22Rv1 (cell line): ENCODE results near the gene SAPCD2.

Experiments
- H3K27ac ChIP-seq: fragments of 450-650 bp; 2 replicates; pipeline ENCODE4 v1.5.1; 2017
- ZFX ChIP-seq: fragments of 450-650 bp; IDR thresholded peaks from 2 replicates; pipeline ENCODE4 v1.6.1; 2017; ENCODE audit warnings: antibody characterized with exemption, borderline replicate concordance
- TF ChIP-seq, protein P1 (sequence below): fragments of 450-650 bp; IDR thresholded peaks from 2 replicates; pipeline ENCODE4 v1.5.1; 2017; ENCODE audit warnings: mild to moderate bottlenecking

Gene SAPCD2

DNA sequence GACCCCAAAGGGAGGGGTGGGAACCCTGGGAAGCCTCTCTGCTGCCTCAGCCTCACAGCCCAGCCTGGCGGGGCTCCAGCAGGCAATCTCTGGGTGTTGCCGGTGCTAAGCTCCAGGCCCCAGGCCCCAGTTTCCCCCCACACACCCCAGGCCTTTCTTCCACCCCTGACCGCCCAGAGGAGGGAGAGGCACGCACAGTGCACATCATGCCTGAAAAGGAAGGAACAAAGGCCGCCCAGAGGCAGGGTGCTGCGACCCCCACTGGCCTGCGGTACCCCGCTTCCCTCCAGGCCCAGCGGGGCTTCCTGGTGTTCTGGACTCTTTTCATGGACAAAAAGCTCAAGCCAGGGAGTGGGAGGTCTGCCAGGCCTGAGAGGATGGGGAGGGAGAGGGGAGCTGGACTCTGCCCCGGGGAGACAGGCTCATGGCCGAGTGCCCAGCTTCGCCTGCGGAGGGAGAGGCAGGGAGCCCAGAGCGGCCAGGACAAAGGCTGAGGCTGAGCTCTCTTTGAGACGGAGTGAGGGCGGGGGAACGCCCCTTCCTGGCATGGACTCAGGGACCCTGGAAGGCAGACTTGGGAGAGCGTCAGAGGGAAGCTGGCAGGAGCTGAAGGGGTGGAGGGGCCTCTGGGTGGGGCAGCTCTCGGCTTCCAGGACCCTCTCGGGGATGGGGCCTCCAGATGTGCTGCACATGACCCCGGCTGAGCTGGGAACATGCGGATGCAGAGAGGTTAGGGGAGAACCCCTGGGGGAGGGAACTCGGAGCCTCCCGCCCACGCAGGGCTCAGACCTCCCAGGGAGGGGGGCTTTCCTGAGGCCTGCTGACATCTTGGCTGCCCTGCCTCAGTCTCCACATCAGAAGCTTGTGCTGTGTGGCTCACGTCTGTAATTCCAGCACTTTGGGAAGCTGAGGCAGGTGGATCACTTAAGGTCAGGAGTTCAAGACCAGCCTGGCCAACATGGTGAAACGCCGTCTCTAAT is 14.7 kb downstream of the SAPCD2 start:
- TF ChIP-seq ZFX: no peak
- TF ChIP-seq, protein P1, sequence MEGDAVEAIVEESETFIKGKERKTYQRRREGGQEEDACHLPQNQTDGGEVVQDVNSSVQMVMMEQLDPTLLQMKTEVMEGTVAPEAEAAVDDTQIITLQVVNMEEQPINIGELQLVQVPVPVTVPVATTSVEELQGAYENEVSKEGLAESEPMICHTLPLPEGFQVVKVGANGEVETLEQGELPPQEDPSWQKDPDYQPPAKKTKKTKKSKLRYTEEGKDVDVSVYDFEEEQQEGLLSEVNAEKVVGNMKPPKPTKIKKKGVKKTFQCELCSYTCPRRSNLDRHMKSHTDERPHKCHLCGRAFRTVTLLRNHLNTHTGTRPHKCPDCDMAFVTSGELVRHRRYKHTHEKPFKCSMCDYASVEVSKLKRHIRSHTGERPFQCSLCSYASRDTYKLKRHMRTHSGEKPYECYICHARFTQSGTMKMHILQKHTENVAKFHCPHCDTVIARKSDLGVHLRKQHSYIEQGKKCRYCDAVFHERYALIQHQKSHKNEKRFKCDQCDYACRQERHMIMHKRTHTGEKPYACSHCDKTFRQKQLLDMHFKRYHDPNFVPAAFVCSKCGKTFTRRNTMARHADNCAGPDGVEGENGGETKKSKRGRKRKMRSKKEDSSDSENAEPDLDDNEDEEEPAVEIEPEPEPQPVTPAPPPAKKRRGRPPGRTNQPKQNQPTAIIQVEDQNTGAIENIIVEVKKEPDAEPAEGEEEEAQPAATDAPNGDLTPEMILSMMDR: no peak
- peak overlapping the region; percentile 83 for H3K27ac ChIP-seq

DNA sequence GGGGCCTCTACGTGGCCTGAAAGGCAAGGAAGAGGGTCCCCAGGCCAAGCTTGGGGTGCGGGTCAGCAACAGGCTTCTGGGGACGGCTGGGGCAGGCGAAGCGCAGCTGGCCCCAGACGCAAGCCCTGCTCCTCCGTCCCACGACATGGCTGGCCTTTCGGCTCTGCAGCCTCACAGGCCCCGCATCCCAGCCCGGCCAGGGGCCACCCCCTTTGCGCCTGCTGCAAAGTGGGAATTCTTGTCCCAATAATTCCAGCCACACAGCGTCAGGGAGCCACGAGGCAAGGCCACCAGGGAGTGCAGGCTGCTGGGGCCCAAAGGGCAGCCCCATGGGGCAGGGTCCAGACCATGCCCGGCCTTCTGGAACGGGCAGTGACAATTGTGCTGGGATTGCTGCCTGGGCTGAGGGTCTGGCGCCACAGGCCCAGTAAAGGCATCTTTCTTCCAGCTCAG is 15.4 kb downstream of the SAPCD2 start:
- peak overlapping the region; percentile 83 for H3K27ac ChIP-seq
- TF ChIP-seq, protein P1: no peak
- no peak for TF ChIP-seq ZFX

DNA sequence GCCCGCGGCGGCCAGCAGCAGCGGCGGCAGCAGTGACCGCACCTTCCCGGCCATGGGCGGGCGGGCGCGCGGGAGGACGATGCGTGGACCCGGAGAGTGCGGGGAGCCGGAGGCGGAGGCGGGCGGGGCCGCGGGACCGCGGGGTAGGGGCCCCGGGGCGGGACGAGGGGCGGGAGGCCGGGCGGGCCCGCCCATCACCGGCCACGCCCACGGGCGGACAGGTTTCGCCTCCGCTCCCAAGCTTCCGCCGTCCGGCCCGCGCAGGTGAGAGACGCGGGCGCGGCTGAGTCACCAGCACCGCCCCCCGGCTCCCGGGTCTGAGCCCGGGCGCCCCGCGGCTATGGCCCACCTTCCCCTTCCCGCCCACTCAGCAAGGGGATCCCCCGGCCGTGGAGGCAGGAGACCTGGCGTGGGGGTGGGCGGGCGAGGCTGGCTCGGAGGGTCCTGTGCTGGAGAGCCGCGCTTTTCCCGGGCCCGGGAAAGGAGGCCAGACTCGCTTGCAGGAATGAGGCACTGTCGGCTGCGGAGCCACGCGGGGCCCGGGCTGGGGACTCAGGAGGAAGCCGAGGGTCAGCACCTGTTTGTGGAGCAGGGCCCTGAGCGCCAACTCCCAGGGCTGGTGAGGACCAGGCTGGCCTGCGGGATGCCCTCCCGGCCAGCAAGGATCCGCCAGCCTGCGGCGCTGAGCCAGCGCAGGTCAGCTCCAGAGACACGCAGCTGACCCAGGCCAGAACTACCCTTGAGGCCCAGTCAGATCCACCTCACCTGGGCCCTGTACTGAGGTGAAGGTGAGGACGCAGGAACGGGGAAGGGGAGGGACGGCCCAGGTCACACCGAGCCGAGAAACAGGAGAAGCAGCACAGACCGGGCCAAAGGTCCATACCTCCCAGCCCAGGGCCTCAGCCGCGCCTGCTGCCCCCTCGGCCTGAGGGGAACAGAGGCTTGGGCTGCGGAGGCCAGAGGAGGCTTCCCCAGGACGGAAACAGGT is 16.1 kb downstream of the SAPCD2 start, which contains the start of gene ENTPD2:
TSS of gene ENTPD2 (minus strand) at position 118 of the 988 bp plus-strand sequence. CDS start at position 54, 64 bp downstream.
- TF ChIP-seq, protein P1: no peak
- no peak for TF ChIP-seq ZFX
- H3K27ac ChIP-seq: peak within 1 kb of the TSS; percentile 83

DNA sequence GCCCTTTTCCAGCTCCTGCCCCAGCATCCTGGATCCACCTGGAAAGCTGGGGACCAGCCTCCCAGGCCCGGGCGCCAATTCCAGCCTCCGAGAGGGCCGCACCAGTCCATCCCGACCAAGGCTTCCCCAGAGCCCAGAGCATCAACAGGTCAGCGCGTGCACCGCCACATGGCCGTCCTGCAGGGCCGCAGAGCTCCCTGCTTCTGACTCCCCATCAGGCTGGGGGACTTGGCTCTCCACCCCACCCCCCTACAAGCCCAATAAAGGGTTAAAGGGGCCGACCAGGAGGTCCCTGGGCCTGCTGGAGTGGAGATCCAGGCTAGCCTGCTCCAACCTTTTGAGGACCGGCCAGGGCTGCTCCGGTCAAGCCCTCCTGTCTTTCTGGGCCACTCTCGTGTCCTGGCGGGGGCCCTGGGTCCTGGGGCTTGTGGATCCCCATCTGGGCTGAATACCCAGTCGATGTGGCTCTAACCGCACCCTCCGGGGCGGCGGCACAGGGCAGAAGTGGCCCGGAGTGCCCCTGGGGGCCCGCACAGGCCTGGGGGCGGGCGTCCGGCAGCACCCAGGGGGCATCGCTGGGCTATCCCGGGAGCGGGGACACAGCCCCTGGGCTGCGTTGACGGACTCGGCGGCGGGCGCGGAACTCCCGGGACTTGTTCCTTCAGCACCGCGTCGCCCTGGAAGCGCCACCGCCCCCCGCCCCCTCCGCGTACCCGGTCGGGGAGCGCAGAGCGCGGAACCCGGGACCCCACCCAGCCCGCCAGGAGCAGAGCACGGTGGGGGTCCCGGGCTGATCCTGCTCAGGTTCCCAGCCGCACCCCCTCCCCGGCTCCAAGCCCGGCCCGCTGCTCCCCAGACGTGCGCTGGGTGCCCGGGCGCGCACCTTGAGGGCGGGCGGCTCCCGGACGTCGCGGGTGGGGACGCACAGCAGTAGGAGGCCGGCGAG is 17.1 kb downstream of the SAPCD2 start:
- TF ChIP-seq, protein P1: no peak
- TF ChIP-seq ZFX: no peak
- peak overlapping the region; percentile 83 for H3K27ac ChIP-seq

DNA sequence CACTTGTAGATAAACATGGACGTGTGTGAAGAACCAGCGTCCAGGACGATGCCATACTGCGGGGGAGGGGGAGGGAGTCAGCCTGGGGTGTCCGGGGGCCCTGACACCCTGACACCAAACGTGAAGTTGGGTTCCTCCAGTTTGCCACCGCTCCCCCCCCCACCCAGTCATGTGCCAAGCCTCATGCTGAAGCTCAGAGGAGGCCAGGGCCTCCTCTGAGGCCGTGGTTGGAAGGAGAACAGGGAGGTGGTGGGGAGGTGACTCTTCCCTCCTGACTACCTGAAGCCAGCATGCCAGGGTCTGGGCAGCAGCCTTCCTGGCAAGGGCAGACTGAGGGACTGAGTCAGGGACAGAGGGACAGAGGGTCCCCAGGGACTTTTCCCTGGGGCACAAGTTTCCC is 18.1 kb downstream of the SAPCD2 start:
- TF ChIP-seq, protein P1: no peak
- no peak for TF ChIP-seq ZFX
- peak overlapping the region; percentile 83; the same call in 1 of the 2 replicates for H3K27ac ChIP-seq

DNA sequence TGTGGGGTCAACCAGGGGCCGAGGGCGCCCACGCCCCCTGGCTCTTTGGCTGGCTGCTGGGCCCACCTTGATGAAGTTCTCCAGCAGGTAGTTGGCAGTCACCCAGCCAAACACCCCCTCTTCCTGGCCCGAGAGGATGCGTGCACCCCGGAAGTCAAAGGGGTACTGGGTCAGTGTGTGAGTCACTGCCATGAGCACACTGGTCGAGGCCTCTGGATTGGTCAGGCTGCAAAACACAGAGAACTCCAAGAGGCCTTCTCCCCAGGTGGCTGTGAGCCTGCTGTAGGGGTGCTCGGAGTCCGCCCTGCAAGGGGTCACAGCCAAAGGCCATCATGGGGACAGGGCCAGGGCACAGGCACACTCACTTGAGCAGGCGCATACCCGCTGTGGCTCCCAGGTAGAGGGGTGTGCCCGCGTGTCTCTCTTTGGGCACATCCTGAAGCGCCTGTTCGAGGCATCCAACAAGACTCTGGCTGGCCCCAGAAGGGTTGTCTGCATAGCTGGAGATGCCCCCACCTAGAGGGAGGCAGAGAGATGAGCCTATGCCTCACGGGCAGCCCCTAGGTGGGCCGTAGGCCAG is 19.1 kb downstream of the SAPCD2 start:
- TF ChIP-seq ZFX: no peak
- TF ChIP-seq, protein P1: no peak
- no peak overlapping the region for H3K27ac ChIP-seq
